ENCODE data around the gene VAMP2. TPM values are rescaled to one million over a fixed set of nuclear protein-coding genes. Genes with fewer than 3 reads are reported as not detected.
A peak's percentile ranks its signal among the peaks of the same experiment; 100 is the strongest.

VAMP2 gene
- total and polyA plus RNA-seq, 9 of the 15 experiments (the other 6 are each of a cell fraction or from before 2014, with no cell fraction given) = 2.3 to 31.8 (median 6.0) TPM

GRCh38 chr17:8192070-8192815, 29.5 kb upstream of the VAMP2 start (continued):
- TF ChIP-seq NR2C1 (IDR thresholded peaks at IDR 0.05) (no peak), NR2C1 (tag; IDR thresholded peaks at IDR 0.05) (no peak), NRF1 (conservative IDR thresholded peaks at IDR 0.05 in 1 of 2, IDR thresholded peaks at IDR 0.05 in 1 of 2) (peak; percentile 9 to 25; a peak in 2 of 4 replicates), SMARCA4 (IDR thresholded peaks at IDR 0.05) (peak; percentile 78; the same call in 1 of the 2 replicates), ZBTB26 (CRISPR knock-in tag; IDR thresholded peaks at IDR 0.05) (no peak), EHMT2 (IDR thresholded peaks at IDR 0.05) (peak; percentile 63), ZNF23 (CRISPR knock-in tag; IDR thresholded peaks at IDR 0.05) (no peak), KAT2B (IDR thresholded peaks at IDR 0.05; ENCODE audit: low read depth, low read length) (no peak), SAP30 (IDR thresholded peaks at IDR 0.05; ENCODE audit: borderline replicate concordance, insufficient read depth, low read depth, low read length, poor library complexity, severe bottlenecking) (no peak), MTA3 (IDR thresholded peaks at IDR 0.05; ENCODE audit: borderline replicate concordance) (no peak), RBBP5 (IDR thresholded peaks at IDR 0.05; ENCODE audit: borderline replicate concordance, insufficient read depth, low read length, poor library complexity, severe bottlenecking) (no peak), YBX1 (IDR thresholded peaks at IDR 0.05) (no peak), NFIC (IDR thresholded peaks at IDR 0.05) (no peak), ETV6 (IDR thresholded peaks at IDR 0.05; ENCODE audit: borderline replicate concordance in 1 of 2, low read depth in 2 of 2, low read length in 1 of 2) (no peak), ETV6 (CRISPR knock-in tag; IDR thresholded peaks at IDR 0.05; ENCODE audit: borderline replicate concordance) (no peak), SNRNP70 (optimal IDR thresholded peaks at IDR 0.05; ENCODE audit: low read depth, low read length) (no peak), ZBTB2 (IDR thresholded peaks at IDR 0.05) (no peak), HBP1 (CRISPR knock-in tag; IDR thresholded peaks at IDR 0.05) (no peak), PCBP2 (IDR thresholded peaks at IDR 0.05; ENCODE audit: low read depth, low read length, poor library complexity, severe bottlenecking) (no peak), E2F1 (CRISPR knock-in tag; IDR thresholded peaks at IDR 0.05) (no peak), ZNF239 (CRISPR knock-in tag; IDR thresholded peaks at IDR 0.05) (no peak), ZFX (CRISPR knock-in tag; IDR thresholded peaks at IDR 0.05) (no peak)
